ENCODE data around the gene COPS8.

Gene COPS8

GRCh38 chr2:237064203-237065070 is 21.3 kb upstream of the COPS8 start:
- DNase-seq: no peak

GRCh38 chr2:237065071-237065377 is 20.7 kb upstream of the COPS8 start:
- no peak for DNase-seq

GRCh38 chr2:237066396-237066795 is 19.3 kb upstream of the COPS8 start:
- DNase-seq: no peak

- no peak for DNase-seq
Observed at GRCh38 chr2:237068005-237068576, 17.6 kb upstream of the COPS8 start.

- peak in 45 of 56 donors; percentile 10 to 88 (median 38) for DNase-seq
Observed at GRCh38 chr2:237072067-237072931, 13.4 kb upstream of the COPS8 start.

GRCh38 chr2:237073552-237073951 is 12.1 kb upstream of the COPS8 start:
- DNase-seq: no peak

- peak in 3 of 56 donors; percentile 3 to 21 (median 12) for DNase-seq
Observed at GRCh38 chr2:237074211-237074993, 11.3 kb upstream of the COPS8 start.

GRCh38 chr2:237075749-237076599 is 9.7 kb upstream of the COPS8 start:
- no peak for DNase-seq

- DNase-seq: no peak
Observed at GRCh38 chr2:237081596-237081995, 4.1 kb upstream of the COPS8 start.

- no peak for DNase-seq
Observed at GRCh38 chr2:237083026-237083425, 2.7 kb upstream of the COPS8 start.

- DNase-seq: no peak
Observed at GRCh38 chr2:237084444-237084843, 1.2 kb upstream of the COPS8 start.

- DNase-seq: no peak
Observed at GRCh38 chr2:237090906-237091305, 5.2 kb downstream of the COPS8 start.

- no peak for DNase-seq
Observed at GRCh38 chr2:237091779-237092436, 6.2 kb downstream of the COPS8 start.

GRCh38 chr2:237092506-237092905 is 6.8 kb downstream of the COPS8 start:
- no peak for DNase-seq

- DNase-seq: no peak
Observed at GRCh38 chr2:237092920-237093781, 7.5 kb downstream of the COPS8 start.

- no peak for DNase-seq
Observed at GRCh38 chr2:237096201-237096600, 10.5 kb downstream of the COPS8 start.

GRCh38 chr2:237096911-237097310 is 11.2 kb downstream of the COPS8 start:
- DNase-seq: no peak

GRCh38 chr2:237097326-237097910 is 11.7 kb downstream of the COPS8 start:
- DNase-seq: no peak
